Nephron progenitor cell (in vitro differentiated cells): ENCODE results near the gene DLK1.

ENCODE experiments used
- DNase-seq: peaks from one replicate; pipeline ENCODE4 v3.0.0; 2021
- H3K27ac Mint-ChIP-seq: 2 replicates; pipeline ENCODE4 v1.8.0; 2021; ENCODE audit warnings: mild to moderate bottlenecking, moderate library complexity, mixed read lengths
- H3K27me3 Mint-ChIP-seq: 2 replicates; pipeline ENCODE4 v1.8.0; 2021; ENCODE audit warnings: mild to moderate bottlenecking, low read depth, mixed read lengths; ENCODE audit not compliant: poor library complexity
- H3K36me3 Mint-ChIP-seq: 2 replicates; pipeline ENCODE4 v1.8.0; 2021; ENCODE audit warnings: low read depth, mixed read lengths
- H3K4me1 Mint-ChIP-seq: 2 replicates; pipeline ENCODE4 v1.8.0; 2021; ENCODE audit warnings: mixed read lengths
- H3K4me3 Mint-ChIP-seq: 2 replicates; pipeline ENCODE4 v1.8.0; 2021; ENCODE audit warnings: mild to moderate bottlenecking, moderate library complexity, mixed read lengths
- H3K9me3 Mint-ChIP-seq: 2 replicates; pipeline ENCODE4 v1.8.0; 2021; ENCODE audit warnings: mild to moderate bottlenecking, moderate library complexity, mixed read lengths
- TF ChIP-seq, protein P1 (sequence below): fragments of 200-600 bp; sonication (generic); IDR thresholded peaks from 2 replicates; pipeline ENCODE4 v1.5.0; 2021; ENCODE audit warnings: antibody characterized with exemption

Gene DLK1

DNA sequence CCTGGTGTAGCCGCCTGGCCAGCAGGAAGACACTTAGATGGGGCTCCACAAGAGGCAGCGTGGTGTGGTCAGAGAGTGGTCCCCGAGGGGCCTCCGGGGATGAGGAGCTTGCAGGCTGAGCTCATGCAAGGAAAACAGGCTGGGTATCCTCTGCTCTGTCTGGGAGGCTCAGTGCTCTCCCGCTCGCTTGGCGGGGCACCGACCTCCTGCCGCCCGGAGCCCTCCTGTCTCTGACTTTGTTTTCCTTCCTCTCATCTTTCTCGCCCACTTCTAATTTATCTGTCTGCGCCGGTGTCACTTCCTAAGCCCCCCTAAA, 31.3 kb upstream of the DLK1 start:
- Mint-ChIP-seq H3K4me1 (peaks cover 77% of the 10 kb centered on the region), H3K36me3 (no peaks in the 10 kb centered on the region), H3K4me3 (peak overlapping the region; percentile 66), H3K27me3 (peaks cover 14% of the 10 kb centered on the region), H3K27ac (peak overlapping the region; percentile 97), H3K9me3 (no peaks in the 10 kb centered on the region)
- TF ChIP-seq, protein P1, sequence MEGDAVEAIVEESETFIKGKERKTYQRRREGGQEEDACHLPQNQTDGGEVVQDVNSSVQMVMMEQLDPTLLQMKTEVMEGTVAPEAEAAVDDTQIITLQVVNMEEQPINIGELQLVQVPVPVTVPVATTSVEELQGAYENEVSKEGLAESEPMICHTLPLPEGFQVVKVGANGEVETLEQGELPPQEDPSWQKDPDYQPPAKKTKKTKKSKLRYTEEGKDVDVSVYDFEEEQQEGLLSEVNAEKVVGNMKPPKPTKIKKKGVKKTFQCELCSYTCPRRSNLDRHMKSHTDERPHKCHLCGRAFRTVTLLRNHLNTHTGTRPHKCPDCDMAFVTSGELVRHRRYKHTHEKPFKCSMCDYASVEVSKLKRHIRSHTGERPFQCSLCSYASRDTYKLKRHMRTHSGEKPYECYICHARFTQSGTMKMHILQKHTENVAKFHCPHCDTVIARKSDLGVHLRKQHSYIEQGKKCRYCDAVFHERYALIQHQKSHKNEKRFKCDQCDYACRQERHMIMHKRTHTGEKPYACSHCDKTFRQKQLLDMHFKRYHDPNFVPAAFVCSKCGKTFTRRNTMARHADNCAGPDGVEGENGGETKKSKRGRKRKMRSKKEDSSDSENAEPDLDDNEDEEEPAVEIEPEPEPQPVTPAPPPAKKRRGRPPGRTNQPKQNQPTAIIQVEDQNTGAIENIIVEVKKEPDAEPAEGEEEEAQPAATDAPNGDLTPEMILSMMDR, result no peak
- DNase-seq, result peak; percentile 40

DNA sequence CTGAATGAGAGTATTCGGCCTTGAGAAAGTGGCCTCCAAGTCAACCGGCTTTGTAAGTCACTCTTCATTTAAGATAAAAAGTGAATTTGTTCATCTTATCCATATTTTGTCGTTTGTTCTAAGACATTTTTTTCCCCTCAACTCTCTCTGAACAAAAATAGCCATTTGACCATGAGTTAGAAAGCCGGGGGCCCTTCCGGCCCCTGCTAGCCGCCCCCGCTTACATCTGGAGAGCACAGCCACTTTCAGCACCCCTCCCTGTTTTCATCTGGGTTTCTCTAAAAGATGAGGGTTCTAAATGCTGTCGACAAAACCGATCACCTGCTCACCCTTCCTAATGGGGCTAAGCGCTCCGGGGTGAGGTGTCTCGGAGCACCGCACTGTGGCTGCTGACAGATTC, 30.7 kb upstream of the DLK1 start:
- TF ChIP-seq, protein P1, result no peak
- H3K27me3 Mint-ChIP-seq, result peaks cover 9% of the 10 kb centered on the region
- H3K9me3 Mint-ChIP-seq, result no peaks in the 10 kb centered on the region
- H3K4me1 Mint-ChIP-seq, result peaks cover 73% of the 10 kb centered on the region
- H3K4me3 Mint-ChIP-seq, result peak overlapping the region; percentile 43
- peak overlapping the region; percentile 97 for H3K27ac Mint-ChIP-seq
- no peaks in the 10 kb centered on the region for H3K36me3 Mint-ChIP-seq
- DNase-seq, result no peak

GRCh38 chr14:100696590-100696989, 30.1 kb upstream of the DLK1 start:
- H3K27ac Mint-ChIP-seq, result peak overlapping the region; percentile 15
- no peak for DNase-seq
- no peaks in the 10 kb centered on the region for H3K9me3 Mint-ChIP-seq
- H3K27me3 Mint-ChIP-seq, result peaks cover 9% of the 10 kb centered on the region
- TF ChIP-seq, protein P1, result no peak
- peaks cover 73% of the 10 kb centered on the region for H3K4me1 Mint-ChIP-seq
- peak overlapping the region; percentile 43 for H3K4me3 Mint-ChIP-seq
- no peaks in the 10 kb centered on the region for H3K36me3 Mint-ChIP-seq

GRCh38 chr14:100698066-100698465, 28.6 kb upstream of the DLK1 start:
- Mint-ChIP-seq H3K27ac (no peak overlapping the region), H3K27me3 (peaks cover 6% of the 10 kb centered on the region), H3K4me1 (peaks cover 59% of the 10 kb centered on the region), H3K36me3 (no peaks in the 10 kb centered on the region), H3K4me3 (no peak overlapping the region), H3K9me3 (no peaks in the 10 kb centered on the region)
- no peak for DNase-seq
- TF ChIP-seq, protein P1, result no peak

- Mint-ChIP-seq H3K27me3 (peaks cover 5% of the 10 kb centered on the region), H3K36me3 (no peaks in the 10 kb centered on the region), H3K27ac (no peak overlapping the region), H3K4me1 (peaks cover 51% of the 10 kb centered on the region), H3K9me3 (no peaks in the 10 kb centered on the region), H3K4me3 (no peak overlapping the region)
- TF ChIP-seq, protein P1, result no peak
- DNase-seq, result no peak
Observed at GRCh38 chr14:100698666-100699448, 27.8 kb upstream of the DLK1 start.

- Mint-ChIP-seq H3K27me3 (peaks cover 5% of the 10 kb centered on the region), H3K27ac (no peak overlapping the region), H3K4me1 (peaks cover 31% of the 10 kb centered on the region), H3K4me3 (no peak overlapping the region), H3K36me3 (no peaks in the 10 kb centered on the region), H3K9me3 (no peaks in the 10 kb centered on the region)
- DNase-seq, result no peak
- TF ChIP-seq, protein P1, result no peak
Observed at GRCh38 chr14:100701314-100701713, 25.4 kb upstream of the DLK1 start.
